CD8-positive, alpha-beta memory T cell (primary cell): ENCODE results near the gene UNK. TPM values are rescaled to one million over a fixed set of nuclear protein-coding genes. Genes with fewer than 3 reads are reported as not detected.
A peak's percentile ranks its signal among the peaks of the same experiment; 100 is the strongest.

Source experiments
- CTCF ChIA-PET: fragments of 350-600 bp; sonication (Branson Sonifier 250); formaldehyde crosslinking; loops from one replicate; lab custom pipeline; 2021; ENCODE audit warnings: antibody characterized with exemption; lab: Charles Lee
- POLR2A ChIA-PET: fragments of 350-600 bp; sonication (Branson Sonifier 250); formaldehyde crosslinking; loops from one replicate; lab custom pipeline; 2021; ENCODE audit warnings: antibody characterized with exemption; lab: Charles Lee
- DNase-seq, 5 donors: peaks; one replicate each; pipeline versions ENCODE4 v3.0.0 to v3.0.0-alpha.2; 2020 to 2022; ENCODE audit warnings: mixed read lengths in 1 of 5
- H3K27ac ChIP-seq: one replicate; pipeline ENCODE4 v1.7.0; 2013; ENCODE audit warnings: low read depth, mild to moderate bottlenecking, low read length, moderate library complexity
- H3K27me3 ChIP-seq: 2 replicates; pipeline ENCODE4 v1.7.0; 2013; ENCODE audit warnings: low read length, mild to moderate bottlenecking; ENCODE audit not compliant: insufficient read depth, poor library complexity, severe bottlenecking
- H3K36me3 ChIP-seq: 2 replicates; pipeline ENCODE4 v1.7.0; 2013; ENCODE audit warnings: mild to moderate bottlenecking, low read length, moderate library complexity; ENCODE audit not compliant: insufficient read depth
- H3K4me1 ChIP-seq: 2 replicates; pipeline ENCODE4 v1.7.0; 2013; ENCODE audit warnings: mild to moderate bottlenecking, low read length, moderate library complexity; ENCODE audit not compliant: insufficient read depth
- H3K4me3 ChIP-seq: 2 replicates; pipeline ENCODE4 v1.7.0; 2013; ENCODE audit warnings: mild to moderate bottlenecking, low read length
- H3K9me3 ChIP-seq: 2 replicates; pipeline ENCODE4 v1.7.0; 2013; ENCODE audit warnings: mild to moderate bottlenecking, low read length
- H3K27ac Mint-ChIP-seq, 8 donors: one replicate each; pipeline ENCODE4 v1.8.0; 2020 to 2021; ENCODE audit warnings: mixed read lengths in 8 of 8, mild to moderate bottlenecking in 6 of 8, inconsistent platforms in 3 of 8, moderate library complexity in 3 of 8
- H3K27me3 Mint-ChIP-seq, 2 donors: one replicate each; pipeline ENCODE4 v1.8.0; 2020 to 2021; ENCODE audit warnings: mixed read lengths in 2 of 2, mild to moderate bottlenecking in 1 of 2, moderate library complexity in 1 of 2
- H3K36me3 Mint-ChIP-seq, 3 donors: one replicate each; pipeline ENCODE4 v1.8.0; 2020 to 2021; ENCODE audit warnings: mixed read lengths in 3 of 3, inconsistent platforms in 1 of 3, mild to moderate bottlenecking in 1 of 3
- H3K4me1 Mint-ChIP-seq, 3 donors: one replicate each; pipeline ENCODE4 v1.8.0; 2020 to 2021; ENCODE audit warnings: mixed read lengths in 3 of 3, inconsistent platforms in 1 of 3, mild to moderate bottlenecking in 1 of 3
- H3K4me3 Mint-ChIP-seq, 7 donors: one replicate each; pipeline ENCODE4 v1.8.0; 2020 to 2021; ENCODE audit warnings: mixed read lengths in 7 of 7, mild to moderate bottlenecking in 6 of 7, moderate library complexity in 4 of 7, inconsistent platforms in 2 of 7
- H3K9me3 Mint-ChIP-seq, 5 donors: one replicate each; pipeline ENCODE4 v1.8.0; 2020 to 2022; ENCODE audit warnings: mixed read lengths in 5 of 5, mild to moderate bottlenecking in 3 of 5, moderate library complexity in 2 of 5, inconsistent platforms in 1 of 5
- polyA plus RNA-seq: library from polyadenylated mRNA; unstranded; fragments of 300-500 nt; fragmentation: Illumina TruSeq; gene quantifications from one replicate; pipeline ENCODE4 v1.2.3, GENCODE V29; 2021
- total RNA-seq, 2 experiments: library from RNA; stranded (reverse); gene quantifications; one replicate each; pipeline ENCODE4 v1.2.3, GENCODE V29; 2021

Gene UNK
- total and polyA plus RNA-seq, 3 experiments from 2014 or later: 24.4 to 32.8 (median 29.3) TPM

GRCh38 chr17:75824666-75825065 is 40.1 kb downstream of the UNK start:
- Histone ChIP-seq H3K27ac (no peak overlapping the region), H3K4me1 (peaks cover 21% of the 10 kb centered on the region), H3K36me3 (peaks cover 10% of the 10 kb centered on the region), H3K9me3 (no peaks in the 10 kb centered on the region), H3K4me3 (no peak overlapping the region), H3K27me3 (no peaks in the 10 kb centered on the region)
- H3K27ac Mint-ChIP-seq: peak overlapping the region in 4 of 8 donors; percentile 15 to 88 (median 44)
- ChIA-PET POLR2A (interaction anchor here (0.6 kb wide), 1 partner anchor 36 kb away, joined by 3 read pairs; no protein-coding TSS in a partner anchor), CTCF (interaction anchor here (0.8 to 2.7 kb wide), 4 partner anchors 21 to 60 kb away, joined by 3 to 13 read pairs (median 4); partner anchors contain the start of gene GALK1)
- no peaks in the 10 kb centered on the region for H3K9me3 Mint-ChIP-seq
- H3K27me3 Mint-ChIP-seq: no peaks in the 10 kb centered on the region
- DNase-seq: no peak
- peak overlapping the region in 1 of 7 donors; percentile 40 for H3K4me3 Mint-ChIP-seq
- peaks cover 0 to 68% (median 5%) of the 10 kb centered on the region in 3 donors for H3K36me3 Mint-ChIP-seq
- H3K4me1 Mint-ChIP-seq: peaks cover 22 to 30% (median 24%) of the 10 kb centered on the region in 3 donors

GRCh38 chr17:75825149-75825552 is 40.5 kb downstream of the UNK start:
- DNase-seq: no peak
- ChIA-PET CTCF (interaction anchor here (1.2 to 2.7 kb wide), 4 partner anchors 20 to 60 kb away, joined by 3 to 13 read pairs (median 4); partner anchors contain the start of gene GALK1), POLR2A (interaction anchor here (0.6 to 1.5 kb wide), 3 partner anchors 19 to 71 kb away, joined by 3 to 4 read pairs (median 4); no protein-coding TSS in a partner anchor)
- no peak overlapping the region for H3K4me3 ChIP-seq
- Mint-ChIP-seq H3K27me3 (no peaks in the 10 kb centered on the region), H3K27ac (peak overlapping the region in 3 of 8 donors; percentile 26 to 85 (median 37)), H3K4me3 (no peak overlapping the region), H3K4me1 (peaks cover 22 to 30% (median 24%) of the 10 kb centered on the region in 3 donors), H3K9me3 (no peaks in the 10 kb centered on the region), H3K36me3 (peaks cover 0 to 68% (median 5%) of the 10 kb centered on the region in 3 donors)
- no peaks in the 10 kb centered on the region for H3K9me3 ChIP-seq
- H3K36me3 ChIP-seq: peaks cover 9% of the 10 kb centered on the region
- H3K27me3 ChIP-seq: no peaks in the 10 kb centered on the region
- no peak overlapping the region for H3K27ac ChIP-seq
- peaks cover 21% of the 10 kb centered on the region for H3K4me1 ChIP-seq

DNA sequence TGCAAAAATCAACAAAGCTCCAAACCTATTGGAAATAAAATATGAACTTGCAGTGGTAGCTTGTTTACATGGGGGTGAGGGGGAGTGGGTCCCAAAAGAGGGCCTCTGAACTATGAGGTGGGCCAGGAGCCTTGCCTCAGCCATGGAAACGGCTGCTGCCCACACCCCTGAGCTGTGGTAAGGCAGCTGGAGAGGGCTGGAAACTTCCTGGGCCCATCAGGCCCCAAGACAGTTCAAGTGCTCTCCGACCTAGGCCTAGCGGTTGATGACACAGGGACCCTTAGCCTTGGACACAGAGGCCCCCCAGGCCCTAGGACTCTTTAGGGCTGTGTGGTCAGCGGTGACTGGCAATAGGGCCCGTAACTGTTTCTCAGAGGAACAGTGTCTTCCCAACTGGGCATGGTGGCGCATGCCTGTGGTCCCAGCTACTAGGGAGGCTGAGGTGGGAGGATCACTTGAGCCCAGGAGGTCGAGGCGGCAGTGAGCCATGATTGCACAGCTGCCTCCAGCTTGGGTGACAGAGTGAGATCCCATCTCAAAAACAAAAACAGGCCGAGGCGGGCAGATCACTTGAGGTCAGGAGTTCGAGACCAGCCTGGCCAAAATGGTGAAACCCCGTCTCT is 41.3 kb downstream of the UNK start:
- no peak for DNase-seq
- H3K27me3 Mint-ChIP-seq: no peaks in the 10 kb centered on the region
- Histone ChIP-seq H3K4me1 (peaks cover 21% of the 10 kb centered on the region), H3K9me3 (no peaks in the 10 kb centered on the region), H3K27ac (no peak overlapping the region), H3K36me3 (peaks cover 8% of the 10 kb centered on the region), H3K27me3 (no peaks in the 10 kb centered on the region), H3K4me3 (no peak overlapping the region)
- H3K4me3 Mint-ChIP-seq: no peak overlapping the region
- H3K36me3 Mint-ChIP-seq: peaks cover 0 to 68% (median 5%) of the 10 kb centered on the region in 3 donors
- H3K27ac Mint-ChIP-seq: peak overlapping the region in 6 of 8 donors; percentile 23 to 91 (median 54)
- CTCF ChIA-PET: interaction anchor here (0.7 to 3.1 kb wide), 8 partner anchors 19 to 193 kb away, joined by 3 to 14 read pairs (median 5); partner anchors contain the start of genes GALK1 and SMIM5
- H3K4me1 Mint-ChIP-seq: peaks cover 22 to 27% (median 24%) of the 10 kb centered on the region in 3 donors
- POLR2A ChIA-PET: interaction anchor here (0.6 to 1.5 kb wide), 5 partner anchors 10 to 70 kb away, joined by 3 to 6 read pairs (median 4); no protein-coding TSS in a partner anchor
- H3K9me3 Mint-ChIP-seq: no peaks in the 10 kb centered on the region

DNA sequence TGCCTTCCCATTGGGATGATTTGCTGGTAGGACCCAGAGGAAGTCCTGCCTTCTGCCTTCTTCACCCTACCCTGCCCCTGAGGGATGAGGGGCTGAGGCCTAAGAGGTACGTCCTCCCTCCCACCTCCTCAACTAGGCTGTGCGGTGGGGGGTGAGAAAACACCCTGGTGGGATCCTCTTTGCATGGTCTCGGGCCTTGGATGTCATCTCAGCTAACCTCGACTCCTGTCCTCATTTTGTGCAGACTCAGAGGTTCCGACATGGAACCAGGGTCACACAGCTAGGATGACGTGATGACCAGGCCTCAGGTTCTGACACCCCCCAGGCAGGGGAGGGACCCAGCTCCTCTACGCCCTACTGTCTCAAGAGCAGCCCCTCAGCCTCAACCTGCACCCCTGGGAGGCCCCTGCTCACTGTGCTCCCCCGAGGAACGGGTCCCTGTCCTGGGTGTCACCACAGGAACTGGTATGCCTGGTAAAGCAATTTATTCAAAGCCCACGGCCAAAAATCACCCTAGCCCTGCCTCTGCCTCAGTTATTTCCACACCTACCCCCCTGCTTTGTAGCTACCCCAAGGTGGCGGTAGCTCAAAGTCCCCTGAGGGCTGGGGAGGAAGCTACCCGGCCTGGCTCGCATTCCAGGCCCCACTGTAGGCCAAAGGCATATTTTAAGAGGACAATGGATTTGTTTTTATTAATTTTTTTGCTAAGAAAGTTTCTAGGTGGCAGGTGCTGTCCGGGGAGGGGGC is 42.1 kb downstream of the UNK start:
- H3K9me3 Mint-ChIP-seq: no peaks in the 10 kb centered on the region
- H3K27me3 Mint-ChIP-seq: no peaks in the 10 kb centered on the region
- Histone ChIP-seq H3K4me1 (peaks cover 17% of the 10 kb centered on the region), H3K27me3 (no peaks in the 10 kb centered on the region), H3K36me3 (peaks cover 8% of the 10 kb centered on the region), H3K4me3 (no peak overlapping the region), H3K9me3 (no peaks in the 10 kb centered on the region), H3K27ac (no peak overlapping the region)
- peaks cover 0 to 63% (median 0%) of the 10 kb centered on the region in 3 donors for H3K36me3 Mint-ChIP-seq
- POLR2A ChIA-PET: interaction anchor here (0.8 to 1.5 kb wide), 7 partner anchors 10 to 69 kb away, joined by 3 to 6 read pairs (median 4); partner anchors contain the start of genes UNC13D and UNK
- peak overlapping the region in 1 of 7 donors; percentile 36 for H3K4me3 Mint-ChIP-seq
- H3K4me1 Mint-ChIP-seq: peaks cover 16 to 22% (median 19%) of the 10 kb centered on the region in 3 donors
- no peak for DNase-seq
- CTCF ChIA-PET: interaction anchor here (0.7 to 3.1 kb wide), 13 partner anchors 8 to 194 kb away, joined by 3 to 14 read pairs (median 3); partner anchors contain the start of genes FBF1, GALK1, SMIM5 and UNC13D
- H3K27ac Mint-ChIP-seq: peak overlapping the region in 6 of 8 donors; percentile 85 to 100 (median 95)

DNA sequence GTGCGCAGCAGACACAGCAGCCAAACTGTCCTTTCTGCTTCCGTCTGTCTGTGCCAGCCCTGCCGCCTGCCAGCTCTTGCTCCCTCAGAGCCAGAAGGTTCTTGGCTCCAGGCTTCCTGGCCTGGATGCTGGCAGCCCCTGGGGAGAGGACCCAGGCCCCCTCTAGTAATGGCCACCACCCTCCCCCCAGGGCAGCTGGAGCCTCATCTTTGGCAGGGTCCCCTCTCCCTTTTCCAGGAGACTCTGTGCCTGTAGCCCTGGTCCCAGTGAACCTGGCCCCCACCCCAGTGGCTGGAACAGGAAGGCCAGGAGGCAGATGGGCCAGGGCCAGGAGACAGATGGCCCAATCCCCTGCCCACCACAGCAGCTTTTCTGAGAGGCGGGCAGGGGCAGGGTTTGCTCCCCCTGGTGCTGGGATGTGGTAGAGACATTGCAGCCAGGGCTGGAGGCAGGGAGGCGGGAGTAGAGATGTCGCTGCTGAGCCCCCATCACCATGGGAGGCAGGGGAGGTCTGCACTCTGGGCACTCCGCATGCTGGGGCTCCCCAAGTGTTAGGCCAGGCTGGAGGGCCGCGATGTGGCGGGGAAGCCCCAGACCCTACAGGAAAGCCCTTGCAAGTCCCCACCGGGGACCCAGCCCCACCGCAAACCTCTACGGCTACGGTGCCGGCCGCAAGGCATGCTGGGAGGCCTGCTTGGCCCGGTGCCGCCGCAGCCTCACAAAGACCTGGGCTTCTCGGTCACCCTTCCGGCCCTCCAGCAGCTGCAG is 42.9 kb downstream of the UNK start:
- no peaks in the 10 kb centered on the region for H3K9me3 ChIP-seq
- peak; percentile 58 to 83 (median 72) for DNase-seq
- Mint-ChIP-seq H3K4me1 (peaks cover 15 to 22% (median 19%) of the 10 kb centered on the region in 3 donors), H3K36me3 (peaks cover 0 to 61% (median 0%) of the 10 kb centered on the region in 3 donors), H3K9me3 (no peaks in the 10 kb centered on the region), H3K27ac (peak overlapping the region; percentile 61 to 100 (median 94)), H3K27me3 (no peaks in the 10 kb centered on the region), H3K4me3 (peak overlapping the region; percentile 62 to 85 (median 65))
- POLR2A ChIA-PET: interaction anchor here (0.8 to 1.6 kb wide), 6 partner anchors 16 to 74 kb away, joined by 3 to 6 read pairs (median 4); partner anchors contain the start of genes UNC13D and UNK
- no peaks in the 10 kb centered on the region for H3K27me3 ChIP-seq
- CTCF ChIA-PET: interaction anchor here (0.7 to 3.1 kb wide), 12 partner anchors 9 to 194 kb away, joined by 3 to 14 read pairs (median 3); partner anchors contain the start of genes FBF1, GALK1, SMIM5 and UNC13D
- peaks cover 17% of the 10 kb centered on the region for H3K4me1 ChIP-seq
- H3K27ac ChIP-seq: peak overlapping the region; percentile 57
- peaks cover 8% of the 10 kb centered on the region for H3K36me3 ChIP-seq
- H3K4me3 ChIP-seq: peak overlapping the region; percentile 26

DNA sequence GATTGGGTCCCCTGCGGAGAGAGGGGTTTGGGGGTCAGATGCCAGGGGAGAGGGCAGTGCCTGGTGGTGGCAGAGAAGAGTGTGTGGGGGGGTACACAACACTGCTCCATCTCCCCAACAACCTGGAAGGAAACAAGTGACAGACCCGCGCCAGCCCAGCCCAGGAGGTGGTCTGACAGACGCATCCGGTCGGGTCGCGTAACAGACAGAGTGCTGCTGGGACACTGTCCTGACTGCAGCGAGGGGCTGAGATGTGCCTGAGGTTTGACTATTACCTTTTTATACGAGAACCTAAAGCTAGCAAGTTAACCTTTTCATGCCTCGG is 43.4 kb downstream of the UNK start:
- Mint-ChIP-seq H3K27ac (peak overlapping the region; percentile 34 to 100 (median 94)), H3K27me3 (no peaks in the 10 kb centered on the region), H3K4me3 (peak overlapping the region; percentile 46 to 84 (median 63)), H3K9me3 (no peaks in the 10 kb centered on the region), H3K36me3 (peaks cover 0 to 63% (median 0%) of the 10 kb centered on the region in 3 donors), H3K4me1 (peaks cover 19 to 26% (median 23%) of the 10 kb centered on the region in 3 donors)
- Histone ChIP-seq H3K4me1 (peaks cover 20% of the 10 kb centered on the region), H3K9me3 (no peaks in the 10 kb centered on the region), H3K4me3 (no peak overlapping the region), H3K27me3 (no peaks in the 10 kb centered on the region), H3K27ac (peak overlapping the region; percentile 57), H3K36me3 (peaks cover 8% of the 10 kb centered on the region)
- DNase-seq: peak in 2 of 5 donors; percentile 45 to 52
- POLR2A ChIA-PET: interaction anchor here (0.6 to 1.6 kb wide), 6 partner anchors 13 to 75 kb away, joined by 3 to 6 read pairs (median 4); a partner anchor contains a TSS
- CTCF ChIA-PET: interaction anchor here (1.4 to 3.1 kb wide), 5 partner anchors 33 to 113 kb away, joined by 3 to 14 read pairs (median 3); partner anchors contain the start of gene FBF1
